Thymus (tissue), 11 donors: ENCODE results near the gene WDR27. TPM values are rescaled to one million over a fixed set of nuclear protein-coding genes. Genes with fewer than 3 reads are reported as not detected.

Experiments
- DNase-seq, 9 donors: peaks; one replicate each; pipeline ENCODE4 v3.0.0-alpha.2; 2013; ENCODE audit warnings: low spot score in 9 of 9, low read depth in 6 of 9, missing footprints in 1 of 9
- H3K27ac ChIP-seq, 2 donors: one replicate each; pipeline ENCODE4 v1.5.1; 2013; ENCODE audit warnings: control low read depth in 1 of 2, low read depth in 1 of 2, low read length in 1 of 2, mild to moderate bottlenecking in 1 of 2, moderate library complexity in 1 of 2
- H3K27me3 ChIP-seq, 2 donors: one replicate each; pipeline ENCODE4 v1.5.1; 2013; ENCODE audit warnings: low read length in 1 of 2; ENCODE audit not compliant: control insufficient read depth in 2 of 2, insufficient read depth in 1 of 2
- H3K36me3 ChIP-seq, 2 donors: one replicate each; pipeline ENCODE4 v1.5.1; 2013; ENCODE audit warnings: low read length in 1 of 2, mild to moderate bottlenecking in 1 of 2, moderate library complexity in 1 of 2; ENCODE audit not compliant: control insufficient read depth in 2 of 2, insufficient read depth in 2 of 2
- H3K4me1 ChIP-seq, 2 donors: one replicate each; pipeline ENCODE4 v1.5.1; 2013; ENCODE audit warnings: low read length in 2 of 2; ENCODE audit not compliant: control insufficient read depth in 2 of 2, insufficient read depth in 2 of 2
- H3K4me3 ChIP-seq, 2 donors: one replicate each; pipeline ENCODE4 v1.5.1; 2013; ENCODE audit warnings: low read length in 2 of 2, control low read depth in 1 of 2, mild to moderate bottlenecking in 1 of 2
- H3K9me3 ChIP-seq, 2 donors: one replicate each; pipeline ENCODE4 v1.5.1; 2013; ENCODE audit warnings: low read length in 1 of 2, mild to moderate bottlenecking in 1 of 2; ENCODE audit not compliant: control insufficient read depth in 2 of 2, insufficient read depth in 1 of 2
- WGBS: extraction: QIAGEN DNeasy Blood & Tissue Kit; methylation state at CpG from one replicate; pipeline ENCODE4 v1.1.7; 2013; 5-methylcytosine and 5-hydroxymethylcytosine counted together
- polyA plus RNA-seq: library from polyadenylated mRNA; stranded (reverse); fragments of 200-250 nt; gene quantifications from one replicate; pipeline ENCODE4 v1.2.3, GENCODE V29; 2013
- total RNA-seq: library from RNA; stranded (reverse); fragments of 120-200 nt; gene quantifications from one replicate; pipeline ENCODE4 v1.2.4, GENCODE V29; 2013
- donor health status: healthy.

The WDR27 gene
- total and polyA plus RNA-seq, 2 donors: 13.9 to 42.0 TPM

DNA sequence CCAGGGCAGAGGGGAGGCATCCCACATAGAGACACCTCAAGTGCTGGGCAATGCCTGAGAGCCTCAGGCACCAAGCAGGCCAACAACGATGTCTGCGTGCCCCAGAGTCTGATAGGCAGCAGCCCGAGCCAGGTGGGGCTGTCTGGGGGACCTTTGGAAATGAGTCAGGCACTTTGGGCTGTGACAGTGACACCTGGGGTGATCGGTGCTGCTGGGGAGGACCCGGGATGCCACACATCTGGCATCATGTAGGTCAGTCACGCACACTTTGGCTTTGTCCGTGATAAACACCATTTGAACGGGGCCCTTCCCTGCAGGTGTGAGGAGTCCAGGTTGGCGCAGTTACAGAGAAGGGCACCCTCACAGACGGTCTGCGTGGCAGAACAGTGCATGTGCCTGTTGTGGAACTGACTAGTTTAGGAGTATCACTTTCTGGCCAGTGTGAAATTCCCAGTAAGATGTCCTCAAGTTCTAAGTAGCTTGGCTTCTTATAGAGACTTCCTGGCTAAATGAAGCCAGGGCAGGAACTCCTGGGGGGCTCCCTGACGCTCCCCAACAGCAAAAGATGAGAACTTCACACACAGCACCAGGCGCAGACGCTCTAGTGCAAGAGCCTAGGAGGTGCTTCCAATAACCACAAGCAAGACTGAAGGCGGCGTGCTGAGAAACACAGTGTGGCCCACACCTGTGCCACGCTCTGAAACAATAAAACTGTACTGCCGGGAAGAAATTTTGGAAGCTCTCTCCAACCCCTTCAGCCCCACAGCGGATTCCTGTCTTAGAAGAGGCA lies 134.7 kb downstream of the WDR27 start:
- peak in 2 of 9 donors; percentile 30 to 68 for DNase-seq
- H3K9me3 ChIP-seq: peaks cover 0 to 3% of the 10 kb centered on the region in 2 donors
- no peaks in the 10 kb centered on the region for H3K27me3 ChIP-seq
- H3K36me3 ChIP-seq: peaks cover 0 to 3% of the 10 kb centered on the region in 2 donors
- no peak overlapping the region for H3K4me3 ChIP-seq
- WGBS: 48% methylated on average over 19 of the region's 19 CpGs
- H3K4me1 ChIP-seq: peaks cover 33 to 37% of the 10 kb centered on the region in 2 donors
- peak overlapping the region; percentile 72 to 94 for H3K27ac ChIP-seq

DNA sequence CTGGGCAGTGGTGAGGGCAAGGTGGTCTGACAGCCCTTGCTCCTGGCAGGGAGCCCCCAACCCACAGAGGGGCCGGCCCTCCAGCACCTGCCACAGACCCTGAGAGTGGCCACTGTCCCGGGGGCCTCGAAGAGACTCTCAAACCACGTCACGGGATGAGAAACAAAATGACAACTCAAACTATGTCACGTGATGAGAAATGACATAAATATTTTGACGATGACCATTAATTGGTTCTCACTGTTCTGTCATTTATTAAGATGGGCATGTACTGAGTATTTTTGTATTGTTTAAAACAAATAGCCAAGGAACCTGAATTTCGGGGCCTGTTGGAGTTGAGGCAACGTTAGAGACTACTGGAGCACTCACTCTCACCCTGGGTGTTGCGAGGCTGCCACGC lies 135.5 kb downstream of the WDR27 start:
- no peak for DNase-seq

DNA sequence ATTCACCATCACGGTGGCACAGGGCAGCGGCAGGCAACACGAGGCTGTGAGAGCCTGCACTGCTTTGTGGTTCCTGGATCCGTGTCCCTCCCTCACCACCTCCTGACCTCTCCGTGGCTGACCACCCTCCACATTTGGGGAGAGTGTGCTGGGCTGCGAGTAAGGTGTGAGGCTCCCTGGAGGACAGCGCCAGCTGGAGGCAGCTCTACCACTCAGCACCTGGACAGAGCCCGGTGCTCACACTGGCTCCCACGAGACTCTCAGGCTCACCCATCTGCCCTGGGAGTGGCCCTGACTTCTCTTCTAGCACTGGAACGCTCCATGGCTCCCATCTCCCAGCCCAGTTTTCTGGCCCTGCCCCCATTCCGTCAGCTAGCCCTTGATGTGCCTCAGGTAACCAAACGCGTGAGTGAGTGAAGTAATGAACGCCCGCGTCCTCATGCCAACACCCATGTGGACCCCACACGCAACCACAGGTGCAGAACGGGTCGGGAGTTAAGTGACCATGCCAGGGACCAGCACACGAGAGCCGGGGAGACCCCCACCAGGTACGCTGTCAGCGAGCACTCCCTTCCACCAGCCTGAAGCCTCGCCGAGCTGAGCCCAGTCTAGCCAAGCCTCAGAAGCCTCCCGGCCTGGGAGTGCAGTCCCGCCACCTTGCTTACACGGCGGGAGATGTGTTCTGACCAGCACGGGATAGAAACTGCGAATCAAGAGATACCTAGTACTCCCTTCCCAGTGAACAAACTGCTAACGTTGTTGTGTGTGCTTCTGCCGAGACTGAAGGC lies 137.2 kb downstream of the WDR27 start:
- Histone ChIP-seq H3K9me3 (peaks cover 0 to 3% of the 10 kb centered on the region in 2 donors), H3K36me3 (no peaks in the 10 kb centered on the region), H3K27ac (no peak overlapping the region), H3K4me1 (peaks cover 28 to 33% of the 10 kb centered on the region in 2 donors), H3K27me3 (no peaks in the 10 kb centered on the region), H3K4me3 (no peak overlapping the region)
- DNase-seq: no peak
- 96% methylated on average over 33 of the region's 33 CpGs for WGBS

More for the DNA sequence above, 135.5 kb downstream of the WDR27 start:
- Histone ChIP-seq H3K36me3 (peaks cover 0 to 3% of the 10 kb centered on the region in 2 donors), H3K27ac (peak overlapping the region in 1 of 2 donors; percentile 36), H3K9me3 (peaks cover 0 to 3% of the 10 kb centered on the region in 2 donors), H3K4me3 (no peak overlapping the region), H3K27me3 (no peaks in the 10 kb centered on the region), H3K4me1 (peaks cover 33 to 37% of the 10 kb centered on the region in 2 donors)
- WGBS: 83% methylated on average over 11 of the region's 11 CpGs

DNA sequence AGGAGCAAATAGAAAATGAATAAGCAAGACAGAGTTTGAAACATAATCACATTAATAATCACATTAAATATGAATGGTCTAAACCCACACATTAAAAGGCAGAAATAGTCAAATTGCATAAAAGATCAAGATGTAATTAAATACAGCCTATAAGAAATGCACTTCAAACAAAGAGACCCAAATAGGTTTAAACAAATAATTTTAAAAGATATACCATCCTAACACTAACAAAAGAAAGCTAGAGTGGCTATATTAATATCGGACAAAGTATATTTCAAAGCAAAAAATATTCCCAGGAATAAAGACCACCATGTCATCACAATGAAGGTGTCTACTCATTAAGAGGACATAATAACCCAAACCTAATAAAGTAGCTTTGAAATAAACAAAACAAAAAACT lies 140.2 kb downstream of the WDR27 start:
- H3K4me1 ChIP-seq: peaks cover 25 to 27% of the 10 kb centered on the region in 2 donors
- peaks cover 0 to 3% of the 10 kb centered on the region in 2 donors for H3K9me3 ChIP-seq
- no peak overlapping the region for H3K4me3 ChIP-seq
- H3K36me3 ChIP-seq: no peaks in the 10 kb centered on the region
- WGBS: 98% methylated on average over 1 of the region's 1 CpG
- no peaks in the 10 kb centered on the region for H3K27me3 ChIP-seq
- no peak for DNase-seq
- H3K27ac ChIP-seq: no peak overlapping the region

DNA sequence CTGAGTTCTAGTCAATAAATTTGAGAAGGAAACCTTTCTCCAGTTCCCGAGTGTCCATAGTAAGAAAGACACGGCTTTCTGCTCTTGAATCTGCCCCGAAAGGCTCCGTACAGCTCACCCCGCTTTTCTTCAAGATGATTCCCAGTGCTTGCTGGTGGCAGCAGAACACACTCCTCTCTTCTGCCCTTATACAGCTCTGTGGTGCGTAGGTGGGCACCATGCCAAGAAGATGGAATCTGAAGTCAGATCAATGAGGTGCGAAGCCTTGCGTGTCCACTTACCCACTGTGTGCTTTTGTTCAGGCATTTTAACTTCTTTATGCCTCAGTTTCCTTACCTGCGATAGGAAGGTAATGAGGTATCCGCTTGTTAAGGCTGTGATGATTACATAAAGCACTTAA lies 142.2 kb downstream of the WDR27 start:
- Histone ChIP-seq H3K4me1 (peaks cover 24% of the 10 kb centered on the region in 2 donors), H3K36me3 (no peaks in the 10 kb centered on the region), H3K27me3 (no peaks in the 10 kb centered on the region), H3K27ac (no peak overlapping the region), H3K4me3 (no peak overlapping the region), H3K9me3 (peaks cover 0 to 3% of the 10 kb centered on the region in 2 donors)
- no peak for DNase-seq
- 92% methylated on average over 10 of the region's 10 CpGs for WGBS

DNA sequence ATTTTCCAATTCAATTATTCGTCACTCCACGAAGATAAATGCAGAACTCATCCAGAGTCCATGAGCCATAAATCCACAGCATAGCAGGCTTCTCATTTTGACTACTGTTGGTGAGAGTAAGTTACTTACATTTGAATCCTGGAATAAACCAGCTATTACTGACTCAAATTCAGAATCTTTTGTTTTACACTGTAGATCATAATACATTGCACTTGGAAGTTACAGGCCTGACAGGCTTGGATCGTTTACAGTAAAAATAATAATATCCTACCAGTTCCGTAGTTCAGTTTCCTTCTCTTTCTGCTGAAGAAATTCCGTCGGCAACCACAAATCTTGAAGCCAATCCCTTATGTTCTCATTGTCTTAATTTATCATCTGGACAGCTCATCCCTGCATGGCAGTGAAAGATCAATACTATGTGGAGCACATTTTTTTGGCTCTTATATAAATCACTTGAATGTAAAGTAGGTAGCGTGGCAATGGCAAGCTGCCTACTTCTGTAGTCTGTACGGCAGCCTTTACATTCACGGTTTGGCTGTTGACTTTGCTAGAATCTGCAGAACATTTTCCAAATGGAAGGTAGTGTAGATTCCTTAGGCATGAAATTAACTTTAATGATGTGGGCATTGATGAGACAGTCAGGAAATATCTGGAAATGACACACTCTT lies 142.9 kb downstream of the WDR27 start:
- Histone ChIP-seq H3K4me1 (peaks cover 24% of the 10 kb centered on the region in 2 donors), H3K27me3 (no peaks in the 10 kb centered on the region), H3K4me3 (no peak overlapping the region), H3K27ac (no peak overlapping the region), H3K9me3 (peaks cover 0 to 3% of the 10 kb centered on the region in 2 donors), H3K36me3 (no peaks in the 10 kb centered on the region)
- 98% methylated on average over 9 of the region's 9 CpGs for WGBS
- no peak for DNase-seq

DNA sequence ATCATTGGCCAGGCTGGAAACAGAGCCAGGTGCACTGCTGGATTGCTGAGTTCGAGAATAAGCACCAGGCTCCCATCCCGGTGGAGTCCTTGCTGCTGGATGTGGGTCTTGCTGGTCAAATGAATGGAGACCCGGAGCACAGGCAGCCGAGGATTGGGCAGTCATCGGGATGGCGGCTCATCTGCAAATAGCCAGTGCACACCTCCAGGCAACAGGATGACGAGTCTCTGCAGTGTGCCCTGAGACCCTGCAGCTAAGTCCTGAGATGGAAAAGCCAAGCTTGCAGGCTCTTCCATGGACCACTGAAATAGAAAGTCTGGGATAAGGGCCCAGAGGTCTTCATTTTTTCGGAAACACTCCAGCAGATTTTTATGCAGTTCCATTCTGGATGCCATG lies 143.5 kb downstream of the WDR27 start:
- peaks cover 24% of the 10 kb centered on the region in 2 donors for H3K4me1 ChIP-seq
- H3K4me3 ChIP-seq: no peak overlapping the region
- DNase-seq: no peak
- 99% methylated on average over 8 of the region's 8 CpGs for WGBS
- no peaks in the 10 kb centered on the region for H3K36me3 ChIP-seq
- no peak overlapping the region for H3K27ac ChIP-seq
- H3K27me3 ChIP-seq: no peaks in the 10 kb centered on the region
- peaks cover 0 to 3% of the 10 kb centered on the region in 2 donors for H3K9me3 ChIP-seq

DNA sequence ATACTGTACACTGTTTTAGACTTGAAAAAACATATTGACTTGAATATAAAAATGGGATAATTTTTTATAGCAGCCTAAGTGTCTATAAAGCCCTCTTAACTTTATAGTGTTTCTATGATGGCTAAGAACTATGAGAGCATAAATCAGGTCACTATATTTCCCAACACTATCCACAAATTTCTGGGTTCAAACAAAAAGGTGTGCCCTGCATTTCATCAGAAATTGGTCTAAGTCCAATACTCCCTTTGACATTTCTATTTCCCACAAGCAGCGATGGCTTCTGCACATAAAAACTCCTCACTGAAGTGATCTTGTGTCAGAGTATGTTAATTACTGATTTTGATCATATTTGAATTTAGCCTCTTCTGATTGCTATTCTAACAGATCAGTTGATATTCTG lies 143.9 kb downstream of the WDR27 start:
- H3K9me3 ChIP-seq: peaks cover 0 to 3% of the 10 kb centered on the region in 2 donors
- no peak for DNase-seq
- no peak overlapping the region for H3K4me3 ChIP-seq
- H3K27me3 ChIP-seq: no peaks in the 10 kb centered on the region
- WGBS: 96% methylated on average over 1 of the region's 1 CpG
- H3K27ac ChIP-seq: no peak overlapping the region
- peaks cover 24% of the 10 kb centered on the region in 2 donors for H3K4me1 ChIP-seq
- no peaks in the 10 kb centered on the region for H3K36me3 ChIP-seq
